Measurements from ENCODE around the gene VPS13A.
"Not testable (repeated sequence)": the region's sequence is repeated elsewhere in the genome, so short reads cannot be mapped to it uniquely, and the experiment has no call there.

DNA sequence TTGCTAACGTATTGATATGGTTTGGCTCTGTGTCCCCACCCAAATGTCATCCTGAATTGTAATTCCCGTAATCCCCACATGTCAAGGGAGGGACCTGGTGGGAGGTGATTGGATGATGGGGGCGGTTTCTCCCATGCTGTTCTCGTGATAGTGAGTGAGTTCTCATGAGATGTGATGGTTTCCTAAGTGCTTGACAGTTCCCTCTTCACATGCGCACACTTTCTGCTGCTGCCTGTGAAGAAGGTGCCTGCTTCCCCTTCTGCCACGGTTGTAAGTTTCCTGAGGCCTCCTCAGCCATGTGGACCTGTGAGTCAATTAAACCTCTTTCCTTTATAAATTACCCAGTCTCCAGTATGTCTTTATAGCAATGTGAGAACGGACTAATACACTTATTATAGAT, 263.8 kb downstream of the VPS13A start:
- TF ChIP-seq, protein P1, sequence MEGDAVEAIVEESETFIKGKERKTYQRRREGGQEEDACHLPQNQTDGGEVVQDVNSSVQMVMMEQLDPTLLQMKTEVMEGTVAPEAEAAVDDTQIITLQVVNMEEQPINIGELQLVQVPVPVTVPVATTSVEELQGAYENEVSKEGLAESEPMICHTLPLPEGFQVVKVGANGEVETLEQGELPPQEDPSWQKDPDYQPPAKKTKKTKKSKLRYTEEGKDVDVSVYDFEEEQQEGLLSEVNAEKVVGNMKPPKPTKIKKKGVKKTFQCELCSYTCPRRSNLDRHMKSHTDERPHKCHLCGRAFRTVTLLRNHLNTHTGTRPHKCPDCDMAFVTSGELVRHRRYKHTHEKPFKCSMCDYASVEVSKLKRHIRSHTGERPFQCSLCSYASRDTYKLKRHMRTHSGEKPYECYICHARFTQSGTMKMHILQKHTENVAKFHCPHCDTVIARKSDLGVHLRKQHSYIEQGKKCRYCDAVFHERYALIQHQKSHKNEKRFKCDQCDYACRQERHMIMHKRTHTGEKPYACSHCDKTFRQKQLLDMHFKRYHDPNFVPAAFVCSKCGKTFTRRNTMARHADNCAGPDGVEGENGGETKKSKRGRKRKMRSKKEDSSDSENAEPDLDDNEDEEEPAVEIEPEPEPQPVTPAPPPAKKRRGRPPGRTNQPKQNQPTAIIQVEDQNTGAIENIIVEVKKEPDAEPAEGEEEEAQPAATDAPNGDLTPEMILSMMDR (conservative IDR thresholded peaks at IDR 0.05; ENCODE audit: low read length), result not testable (repeated sequence)
- not testable (repeated sequence) for TF ChIP-seq EZH2phosphoT487 (IDR thresholded peaks at IDR 0.05; ENCODE audit: borderline replicate concordance, low read depth, low read length)
